Endothelial cell of umbilical vein (primary cell): ENCODE data around the gene MOK.
"Not testable (repeated sequence)": the region's sequence is repeated elsewhere in the genome, so short reads cannot be mapped to it uniquely, and the experiment has no call there.

ENCODE experiments used
- EZH2 ChIP-seq: IDR thresholded peaks from 2 replicates; pipeline ENCODE4 v1.6.1; 2012; ENCODE audit warnings: borderline replicate concordance, low read depth, mild to moderate bottlenecking, moderate library complexity, low read length, inconsistent platforms; ENCODE audit not compliant: severe bottlenecking
- FOS ChIP-seq: IDR thresholded peaks from 2 replicates; pipeline ENCODE4 v1.6.1; 2011; ENCODE audit warnings: mild to moderate bottlenecking, low read length, moderate library complexity, borderline replicate concordance; ENCODE audit not compliant: insufficient read depth
- GATA2 ChIP-seq: IDR thresholded peaks from 2 replicates; pipeline ENCODE4 v1.7.0; 2011; ENCODE audit warnings: low read depth, mild to moderate bottlenecking, moderate library complexity, mixed read lengths, low read length; ENCODE audit not compliant: insufficient read length, insufficient read depth
- JUN ChIP-seq: IDR thresholded peaks from 2 replicates; pipeline ENCODE4 v1.6.1; 2011; ENCODE audit warnings: borderline replicate concordance, low read depth; ENCODE audit not compliant: insufficient read length, insufficient read depth
- MAX ChIP-seq: IDR thresholded peaks from 2 replicates; pipeline ENCODE4 v1.6.1; 2011; ENCODE audit not compliant: insufficient read depth, insufficient read length
- MYC ChIP-seq: IDR thresholded peaks from one replicate; pipeline ENCODE4 v1.6.1; 2011; ENCODE audit warnings: mild to moderate bottlenecking, low read depth, low read length
- POLR2A ChIP-seq: IDR thresholded peaks from 2 replicates; pipeline ENCODE4 v1.6.1; 2012; ENCODE audit warnings: low read depth, mild to moderate bottlenecking, control low read depth, low read length
- POLR2AphosphoS5 ChIP-seq: IDR thresholded peaks from 2 replicates; pipeline ENCODE4 v1.6.1; 2012; ENCODE audit warnings: low read depth, mild to moderate bottlenecking, control low read depth, low read length, moderate library complexity; ENCODE audit not compliant: insufficient read depth
- TF ChIP-seq, protein P1 (sequence below), 2 donors: IDR thresholded peaks; 1 replicate in 1 of 2; 2 replicates in 1 of 2; pipeline ENCODE4 v1.5.1; 2011; ENCODE audit warnings: low read length in 2 of 2, mild to moderate bottlenecking in 2 of 2, moderate library complexity in 2 of 2, control low read depth in 1 of 2, inconsistent platforms in 1 of 2, low read depth in 1 of 2; ENCODE audit not compliant: insufficient read depth in 1 of 2; ENCODE audit errors: extremely low read depth in 1 of 2

DNA sequence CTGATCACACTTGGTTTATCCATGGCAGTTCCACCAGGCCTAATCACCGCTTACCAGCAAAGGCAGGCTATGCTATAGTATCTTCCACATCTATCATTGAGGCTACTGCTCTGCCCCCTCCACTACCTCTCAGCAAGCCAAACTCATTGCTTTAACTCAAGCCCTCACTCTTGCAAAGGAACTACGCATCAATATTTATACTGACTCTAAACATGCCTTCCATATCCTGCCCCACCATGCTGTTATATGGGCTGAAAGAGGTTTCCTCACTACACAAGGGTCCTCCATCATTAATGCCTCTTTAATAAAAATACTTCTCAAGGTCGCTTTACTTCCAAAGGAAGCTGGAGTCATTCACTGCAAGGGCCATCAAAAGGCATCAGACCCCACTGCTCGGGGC is 61.2 kb downstream of the MOK start:
- TF ChIP-seq, protein P1, sequence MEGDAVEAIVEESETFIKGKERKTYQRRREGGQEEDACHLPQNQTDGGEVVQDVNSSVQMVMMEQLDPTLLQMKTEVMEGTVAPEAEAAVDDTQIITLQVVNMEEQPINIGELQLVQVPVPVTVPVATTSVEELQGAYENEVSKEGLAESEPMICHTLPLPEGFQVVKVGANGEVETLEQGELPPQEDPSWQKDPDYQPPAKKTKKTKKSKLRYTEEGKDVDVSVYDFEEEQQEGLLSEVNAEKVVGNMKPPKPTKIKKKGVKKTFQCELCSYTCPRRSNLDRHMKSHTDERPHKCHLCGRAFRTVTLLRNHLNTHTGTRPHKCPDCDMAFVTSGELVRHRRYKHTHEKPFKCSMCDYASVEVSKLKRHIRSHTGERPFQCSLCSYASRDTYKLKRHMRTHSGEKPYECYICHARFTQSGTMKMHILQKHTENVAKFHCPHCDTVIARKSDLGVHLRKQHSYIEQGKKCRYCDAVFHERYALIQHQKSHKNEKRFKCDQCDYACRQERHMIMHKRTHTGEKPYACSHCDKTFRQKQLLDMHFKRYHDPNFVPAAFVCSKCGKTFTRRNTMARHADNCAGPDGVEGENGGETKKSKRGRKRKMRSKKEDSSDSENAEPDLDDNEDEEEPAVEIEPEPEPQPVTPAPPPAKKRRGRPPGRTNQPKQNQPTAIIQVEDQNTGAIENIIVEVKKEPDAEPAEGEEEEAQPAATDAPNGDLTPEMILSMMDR (IDR thresholded peaks at IDR 0.05; ENCODE audit: extremely low read depth in 1 of 2, insufficient read depth in 1 of 2, low read depth in 1 of 2, low read length in 2 of 2) = not testable (repeated sequence)
- TF ChIP-seq EZH2, POLR2AphosphoS5, MAX, MYC, FOS, POLR2A, JUN, GATA2: not testable (repeated sequence)
